GM23248 (cell line): Measurements from ENCODE around the gene TMC6. TPM values are rescaled to one million over a fixed set of nuclear protein-coding genes. Genes with fewer than 3 reads are reported as not detected.

Experiments used
- DNase-seq: peaks from one replicate; pipeline ENCODE4 v3.0.0-alpha.2; 2015
- H2AFZ ChIP-seq: fragments of 200-600 bp; sonication (generic); 2 replicates; pipeline ENCODE4 v1.6.1; 2016; ENCODE audit warnings: antibody characterized with exemption
- H3F3A ChIP-seq: fragments of 200-600 bp; sonication (generic); 2 replicates; pipeline ENCODE4 v1.6.1; 2016; ENCODE audit warnings: mild to moderate bottlenecking, antibody characterized with exemption, mixed run types; ENCODE audit not compliant: insufficient read depth
- H3K27ac ChIP-seq: fragments of 200-600 bp; sonication (generic); 2 replicates; pipeline ENCODE4 v1.5.1; 2016; ENCODE audit warnings: mild to moderate bottlenecking
- H3K27me3 ChIP-seq: fragments of 200-600 bp; sonication (generic); replicated peaks from 2 replicates; pipeline ENCODE4 v1.6.1; 2016; ENCODE audit warnings: mild to moderate bottlenecking; ENCODE audit not compliant: insufficient read depth
- H3K36me3 ChIP-seq: fragments of 200-600 bp; sonication (generic); 2 replicates; pipeline ENCODE4 v1.6.1; 2016; ENCODE audit warnings: low read depth, mild to moderate bottlenecking
- H3K4me1 ChIP-seq: fragments of 200-600 bp; sonication (generic); 2 replicates; pipeline ENCODE4 v1.6.1; 2016; ENCODE audit warnings: mild to moderate bottlenecking; ENCODE audit not compliant: insufficient read depth
- H3K4me2 ChIP-seq: fragments of 200-600 bp; sonication (generic); one replicate; pipeline ENCODE4 v1.6.1; 2016; ENCODE audit warnings: mild to moderate bottlenecking; ENCODE audit not compliant: unreplicated experiment
- H3K4me3 ChIP-seq: fragments of 200-600 bp; sonication (generic); 2 replicates; pipeline ENCODE4 v1.5.1; 2016; ENCODE audit warnings: mild to moderate bottlenecking
- H3K79me2 ChIP-seq: fragments of 200-600 bp; sonication (generic); 2 replicates; pipeline ENCODE4 v1.6.1; 2016; ENCODE audit warnings: mild to moderate bottlenecking; ENCODE audit not compliant: insufficient read depth
- H3K9ac ChIP-seq: fragments of 200-600 bp; sonication (generic); 2 replicates; pipeline ENCODE4 v1.6.1; 2016; ENCODE audit warnings: mild to moderate bottlenecking
- H3K9me2 ChIP-seq: fragments of 200-600 bp; sonication (generic); 2 replicates; pipeline ENCODE4 v1.6.1; 2016; ENCODE audit warnings: mixed run types, mild to moderate bottlenecking, moderate library complexity; ENCODE audit not compliant: insufficient read depth
- H3K9me3 ChIP-seq: fragments of 200-600 bp; sonication (generic); one replicate; pipeline ENCODE4 v1.6.1; 2017; ENCODE audit warnings: low read depth
- H4K20me1 ChIP-seq: fragments of 200-600 bp; sonication (generic); 2 replicates; pipeline ENCODE4 v1.6.0; 2016; ENCODE audit not compliant: insufficient read depth
- EZH2 ChIP-seq: fragments of 200-600 bp; sonication (generic); IDR thresholded peaks from 2 replicates; pipeline ENCODE4 v1.6.1; 2018; ENCODE audit warnings: antibody characterized with exemption, mild to moderate bottlenecking; ENCODE audit not compliant: insufficient read depth, poor library complexity, severe bottlenecking
- EZH2phosphoT487 ChIP-seq: fragments of 200-600 bp; sonication (generic); IDR thresholded peaks from 2 replicates; pipeline ENCODE4 v1.6.1; 2018; ENCODE audit warnings: antibody characterized with exemption, moderate library complexity, mild to moderate bottlenecking, low read depth; ENCODE audit not compliant: insufficient read depth
- WGBS, 2 experiments: methylation state at CpG; one replicate each; pipeline ENCODE4 v1.1.6; 2015 to 2017; ENCODE audit warnings: low lambda C conversion rate in 2 of 2, low coverage in 1 of 2; ENCODE audit errors: missing lambda C conversion rate in 2 of 2; 5-methylcytosine and 5-hydroxymethylcytosine counted together
- in situ Hi-C: fragments of 300-500 bp; cut with MboI; formaldehyde crosslinking; loops from 2 replicates; pipeline ENCODE4 v1.15.0; 2020
- polyA plus RNA-seq: library from polyadenylated mRNA; unstranded; fragments of >200 nt; fragmentation: Nextera tagmentation; extraction: Ambion mirVana; gene quantifications from 2 replicates; pipeline ENCODE4 v1.2.1, GENCODE V29; 2016
- total RNA-seq: library from RNA; depleted of rRNA; stranded (reverse); fragments of >200 nt; shearing (Covaris generic); gene quantifications from 2 replicates; pipeline ENCODE4 v1.2.3, GENCODE V29; 2014; rRNA removed

The TMC6 gene
- total RNA-seq (not detected in 2 replicates), polyA plus RNA-seq (0.20 TPM in 1 of 2 replicates, not detected in the other)

DNA sequence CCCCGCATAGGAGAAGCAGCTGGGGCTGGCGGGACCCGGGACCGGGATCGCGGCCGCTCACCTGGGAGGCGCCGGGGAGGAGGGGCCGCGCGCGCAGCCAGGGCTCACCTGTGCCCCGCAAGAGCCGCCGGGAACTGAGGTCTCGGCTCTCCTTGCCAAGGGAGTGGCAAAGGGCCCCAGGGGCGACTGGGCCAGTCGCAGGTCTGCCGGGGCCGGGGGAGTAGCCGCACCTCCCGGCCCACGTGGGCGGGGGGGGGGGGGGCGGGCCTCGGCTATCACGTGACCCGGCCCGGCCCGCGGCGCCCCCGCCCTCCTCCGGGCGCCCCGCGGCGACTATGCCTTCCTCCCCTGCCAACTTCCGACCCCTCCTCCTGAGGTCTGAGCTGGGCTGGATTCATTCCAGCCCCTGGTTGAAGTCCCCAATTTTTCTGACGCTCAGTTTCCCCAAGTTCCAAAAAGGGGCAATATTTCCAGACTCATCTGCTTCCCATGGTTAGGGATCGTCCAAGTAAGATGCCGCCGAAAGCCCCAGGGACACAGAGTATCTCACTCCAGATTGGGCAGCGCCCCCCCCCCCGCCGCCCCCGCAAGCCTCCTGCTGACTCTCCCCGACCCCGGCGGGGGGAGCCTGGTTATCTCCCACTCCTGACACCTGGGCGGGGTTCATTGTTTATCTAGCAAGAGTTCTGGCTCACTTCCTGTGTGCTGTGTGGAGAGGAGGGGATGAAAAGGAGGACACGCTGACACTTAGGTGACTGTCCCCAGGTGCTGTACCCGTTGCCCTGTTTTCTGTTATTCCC, at the start of gene TMC6:
Gene TMC6 (minus strand): TSS at position 205 of the 800 bp plus-strand sequence. CDS start 1,923 bp downstream, outside the sequence.
- peaks cover 37% of the 10 kb centered on the region for H3K27me3 ChIP-seq
- H3K4me3 ChIP-seq: peak within 1 kb of the TSS; percentile 58
- TF ChIP-seq EZH2 (peak; percentile 33), EZH2phosphoT487 (no peak)
- 9 to 11% methylated on average over 24 to 41 of the region's 54 CpGs for WGBS, 2 experiments
- no peaks in the 10 kb centered on the region; the same call in 1 of the 2 replicates for H3F3A ChIP-seq
- no peaks in the 10 kb centered on the region for H4K20me1 ChIP-seq
- no peak within 1 kb of the TSS for H3K27ac ChIP-seq
- H3K9me3 ChIP-seq: no peaks in the 10 kb centered on the region
- in situ Hi-C loops: no loop called here
- H2AFZ ChIP-seq: no peak within 1 kb of the TSS
- no peaks in the 10 kb centered on the region for H3K79me2 ChIP-seq
- no peaks in the 10 kb centered on the region for H3K9me2 ChIP-seq
- H3K4me1 ChIP-seq: 0 out of 2 replicates have a peak, but pooled peaks cover 3% of the 10 kb centered on the region
- no peak for DNase-seq
- peak within 1 kb of the TSS; percentile 70 for H3K4me2 ChIP-seq
- no peaks in the 10 kb centered on the region for H3K36me3 ChIP-seq
- H3K9ac ChIP-seq: no peak within 1 kb of the TSS

DNA sequence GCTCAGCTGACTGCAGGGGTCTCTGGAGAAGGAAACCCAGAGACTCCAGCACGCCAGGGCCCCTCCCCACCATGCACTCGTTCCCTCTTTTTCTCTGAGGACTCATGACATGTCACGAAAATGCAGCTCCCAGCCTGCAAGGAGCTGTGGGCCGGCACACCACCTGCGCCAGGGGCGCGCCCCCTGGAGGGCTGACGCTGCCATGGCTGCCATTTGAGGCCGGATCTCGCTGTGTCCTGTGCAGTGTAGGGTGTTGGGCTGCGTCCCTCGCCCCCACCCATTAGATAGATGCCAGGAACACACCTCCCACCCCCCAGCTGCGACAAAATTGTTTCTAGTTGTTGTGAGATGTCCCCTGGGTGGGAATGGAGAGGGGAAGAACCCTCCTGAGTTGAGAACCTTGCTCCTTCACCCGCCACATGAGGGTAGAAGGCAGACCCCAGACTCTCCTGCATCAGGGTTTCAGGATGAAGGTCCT, 48.0 kb upstream of the TMC6 start:
- in situ Hi-C loops: no loop called here
- Histone ChIP-seq H3K4me3 (no peak overlapping the region), H4K20me1 (no peaks in the 10 kb centered on the region), H3K27ac (no peak overlapping the region), H3K9me2 (no peaks in the 10 kb centered on the region), H3K9ac (no peak overlapping the region), H3F3A (no peaks in the 10 kb centered on the region), H3K27me3 (no peaks in the 10 kb centered on the region), H3K4me1 (no peaks in the 10 kb centered on the region), H3K79me2 (no peaks in the 10 kb centered on the region), H3K36me3 (no peaks in the 10 kb centered on the region), H3K9me3 (no peaks in the 10 kb centered on the region), H3K4me2 (no peak overlapping the region), H2AFZ (no peak overlapping the region)
- DNase-seq: peak; percentile 67
- no peak for TF ChIP-seq EZH2phosphoT487
- TF ChIP-seq EZH2: no peak
- WGBS, 2 experiments: 38 to 47% methylated on average over 13 to 14 of the region's 14 CpGs

GRCh38 chr17:78175643-78175981, 47.1 kb upstream of the TMC6 start:
- Histone ChIP-seq H3K79me2 (no peaks in the 10 kb centered on the region), H3K36me3 (no peaks in the 10 kb centered on the region), H3K4me3 (no peak overlapping the region), H3K9me2 (no peaks in the 10 kb centered on the region), H3F3A (no peaks in the 10 kb centered on the region), H3K27ac (no peak overlapping the region), H4K20me1 (no peaks in the 10 kb centered on the region), H3K4me1 (no peaks in the 10 kb centered on the region), H2AFZ (no peak overlapping the region), H3K27me3 (no peaks in the 10 kb centered on the region), H3K4me2 (no peak overlapping the region), H3K9me3 (no peaks in the 10 kb centered on the region), H3K9ac (no peak overlapping the region)
- no peak for DNase-seq
- TF ChIP-seq EZH2 (no peak), EZH2phosphoT487 (no peak)
- 91 to 92% methylated on average over 12 to 14 of the region's 14 CpGs for WGBS, 2 experiments
- in situ Hi-C loops: no loop called here

DNA sequence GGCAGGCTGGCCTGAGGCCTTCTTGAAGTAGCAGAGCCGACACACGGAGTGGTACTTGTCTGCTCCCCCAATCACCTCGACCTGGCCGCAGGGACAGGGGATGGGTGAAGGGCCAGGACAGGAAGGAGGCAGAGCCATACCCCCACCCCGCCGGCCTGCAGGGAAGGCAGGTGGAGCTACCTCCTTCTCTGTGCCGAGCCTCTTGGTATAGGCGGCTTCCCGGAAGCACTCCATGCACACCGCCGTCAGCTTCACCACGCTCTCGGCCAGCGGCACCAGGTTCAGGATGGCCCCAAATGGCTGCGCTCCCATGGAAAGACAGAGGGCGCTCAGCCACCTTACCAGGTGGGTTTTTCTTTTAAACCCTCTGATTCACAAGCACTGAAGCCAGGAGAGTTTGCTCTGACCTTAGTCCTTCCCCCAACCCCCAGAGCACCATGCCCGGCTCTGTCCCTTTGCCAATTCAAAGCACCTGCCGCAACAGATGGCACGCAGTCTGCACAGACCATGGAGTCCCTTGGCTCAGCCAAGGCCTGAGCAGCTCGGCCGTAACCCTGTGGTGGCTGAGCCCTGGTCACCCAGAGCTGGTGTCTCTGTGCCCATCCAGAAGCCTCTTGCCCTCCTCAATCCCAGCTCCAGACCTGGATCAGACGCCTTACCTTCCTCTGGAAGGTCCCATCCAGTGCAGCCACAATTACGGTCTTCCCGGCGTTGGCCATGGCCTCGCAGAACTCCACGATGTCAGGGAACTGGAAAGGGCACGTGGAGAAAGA, 46.5 kb upstream of the TMC6 start:
- H3K36me3 ChIP-seq: no peaks in the 10 kb centered on the region
- no peaks in the 10 kb centered on the region for H3F3A ChIP-seq
- H3K4me1 ChIP-seq: no peaks in the 10 kb centered on the region
- no peaks in the 10 kb centered on the region for H3K27me3 ChIP-seq
- H3K27ac ChIP-seq: no peak overlapping the region
- H3K79me2 ChIP-seq: no peaks in the 10 kb centered on the region
- 92 to 93% methylated on average over 28 of the region's 28 CpGs for WGBS, 2 experiments
- no peak for DNase-seq
- no peaks in the 10 kb centered on the region for H4K20me1 ChIP-seq
- no peaks in the 10 kb centered on the region for H3K9me2 ChIP-seq
- H3K9ac ChIP-seq: no peak overlapping the region
- H3K4me3 ChIP-seq: no peak overlapping the region
- H3K4me2 ChIP-seq: no peak overlapping the region
- TF ChIP-seq EZH2 (no peak), EZH2phosphoT487 (no peak)
- no peak overlapping the region for H2AFZ ChIP-seq
- no peaks in the 10 kb centered on the region for H3K9me3 ChIP-seq
- in situ Hi-C loops: no loop called here
